Tibial artery (tissue), 4 donors: ENCODE data around the gene CNGB1.

Source experiments
- DNase-seq, 2 donors: peaks; one replicate each; pipeline ENCODE4 v3.0.0-alpha.2; 2019
- H3K27ac ChIP-seq, 2 donors: fragments of 200-600 bp; sonication (generic) in 1 of 2; 1 replicate in 1 of 2; 2 replicates in 1 of 2; pipeline ENCODE4 v1.5.1; 2018 to 2019; ENCODE audit warnings: mild to moderate bottlenecking in 1 of 2
- H3K27me3 ChIP-seq, 2 donors: fragments of 200-600 bp; sonication (generic) in 1 of 2; one replicate each; pipeline versions ENCODE4 v1.5.1 to v1.6.0; 2016 to 2019
- H3K36me3 ChIP-seq, 3 donors: fragments of 200-600 bp; sonication (generic) in 2 of 3; one replicate each; pipeline ENCODE4 v1.5.1; 2016 to 2019; ENCODE audit warnings: mild to moderate bottlenecking in 2 of 3
- H3K4me1 ChIP-seq, 4 donors: fragments of 200-600 bp; sonication (generic) in 2 of 4; 1 replicate in 3 of 4; 2 replicates in 1 of 4; pipeline ENCODE4 v1.5.1; 2016 to 2019
- H3K4me3 ChIP-seq, 2 donors: fragments of 200-600 bp; sonication (generic) in 1 of 2; 1 replicate in 1 of 2; 2 replicates in 1 of 2; pipeline ENCODE4 v1.5.1; 2018 to 2019; ENCODE audit warnings: mild to moderate bottlenecking in 2 of 2
- H3K9me3 ChIP-seq, 3 donors: fragments of 200-600 bp; sonication (generic) in 1 of 3; one replicate each; pipeline ENCODE4 v1.5.1; 2016 to 2019
- intact Hi-C: fragments of 100-400 bp; cut with DNase I; formaldehyde crosslinking; loops from one replicate; pipeline ENCODE4 v1.15.0; 2023; ENCODE audit warnings: low total_unique reads
- TF ChIP-seq, protein P1 (sequence below), 2 experiments: fragments of 200-600 bp in 1 of 2; fragments of 450-650 bp in 1 of 2; IDR thresholded peaks; one replicate each; pipeline ENCODE4 v1.5.1; 2017 to 2019; ENCODE audit warnings: antibody characterized with exemption in 2 of 2, mild to moderate bottlenecking in 1 of 2, moderate library complexity in 1 of 2

CNGB1 gene

DNA sequence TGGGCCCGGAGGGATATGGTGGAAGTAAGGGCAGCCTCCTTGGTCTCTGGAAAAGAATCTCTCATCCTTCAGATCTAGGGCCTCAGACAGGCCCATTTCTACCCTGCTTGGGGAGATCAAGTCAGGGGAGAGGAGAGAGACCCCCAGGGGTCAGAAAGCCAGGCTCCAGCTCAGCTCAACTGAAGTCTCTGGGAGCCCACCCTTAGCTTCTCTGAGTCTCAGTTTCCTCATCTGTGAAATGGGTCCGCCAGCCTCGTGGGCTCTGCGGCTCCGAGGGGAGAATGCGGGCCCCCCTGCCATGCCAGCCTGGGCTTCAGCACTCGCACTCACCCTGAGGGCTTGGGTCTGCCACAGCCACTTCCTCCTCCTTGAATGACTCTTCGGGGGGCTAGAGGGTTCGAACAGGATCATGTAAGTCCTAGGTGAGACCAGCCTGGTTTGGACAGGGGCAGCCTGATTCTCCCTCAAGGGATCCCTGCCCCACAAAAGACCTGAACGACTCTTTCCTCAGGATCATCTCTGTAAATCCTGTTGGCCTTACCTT, 6.7 kb downstream of the CNGB1 start:
- intact Hi-C loops = no loop called here
- Histone ChIP-seq H3K27me3 (peaks cover 0 to 19% of the 10 kb centered on the region in 2 donors), H3K27ac (no peak overlapping the region), H3K9me3 (no peaks in the 10 kb centered on the region), H3K4me3 (no peak overlapping the region), H3K36me3 (no peaks in the 10 kb centered on the region), H3K4me1 (no peaks in the 10 kb centered on the region)
- DNase-seq = no peak
- TF ChIP-seq, protein P1, sequence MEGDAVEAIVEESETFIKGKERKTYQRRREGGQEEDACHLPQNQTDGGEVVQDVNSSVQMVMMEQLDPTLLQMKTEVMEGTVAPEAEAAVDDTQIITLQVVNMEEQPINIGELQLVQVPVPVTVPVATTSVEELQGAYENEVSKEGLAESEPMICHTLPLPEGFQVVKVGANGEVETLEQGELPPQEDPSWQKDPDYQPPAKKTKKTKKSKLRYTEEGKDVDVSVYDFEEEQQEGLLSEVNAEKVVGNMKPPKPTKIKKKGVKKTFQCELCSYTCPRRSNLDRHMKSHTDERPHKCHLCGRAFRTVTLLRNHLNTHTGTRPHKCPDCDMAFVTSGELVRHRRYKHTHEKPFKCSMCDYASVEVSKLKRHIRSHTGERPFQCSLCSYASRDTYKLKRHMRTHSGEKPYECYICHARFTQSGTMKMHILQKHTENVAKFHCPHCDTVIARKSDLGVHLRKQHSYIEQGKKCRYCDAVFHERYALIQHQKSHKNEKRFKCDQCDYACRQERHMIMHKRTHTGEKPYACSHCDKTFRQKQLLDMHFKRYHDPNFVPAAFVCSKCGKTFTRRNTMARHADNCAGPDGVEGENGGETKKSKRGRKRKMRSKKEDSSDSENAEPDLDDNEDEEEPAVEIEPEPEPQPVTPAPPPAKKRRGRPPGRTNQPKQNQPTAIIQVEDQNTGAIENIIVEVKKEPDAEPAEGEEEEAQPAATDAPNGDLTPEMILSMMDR (IDR thresholded peaks at IDR 0.05) = no peak

DNA sequence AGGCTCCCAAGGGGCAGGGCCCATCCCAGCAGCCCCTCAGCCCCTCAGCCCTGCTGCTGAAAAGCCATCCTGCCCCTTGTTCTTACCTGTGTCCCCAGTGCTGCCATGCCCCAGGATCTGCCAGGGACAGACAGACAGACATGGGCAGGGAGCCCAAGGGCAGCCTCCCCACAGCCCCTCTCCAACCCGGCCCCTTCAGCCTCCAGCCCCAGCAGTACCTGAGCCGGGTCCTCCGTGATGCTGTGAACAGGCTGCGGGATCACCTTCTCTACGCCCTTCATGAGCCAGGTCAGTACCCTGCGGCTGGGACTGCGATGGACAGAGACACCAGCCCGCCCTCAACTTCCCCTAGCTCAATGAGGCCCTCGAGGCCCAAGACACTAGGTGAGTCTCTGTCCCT, 8.2 kb downstream of the CNGB1 start:
- TF ChIP-seq, protein P1 (IDR thresholded peaks at IDR 0.05) = no peak
- Histone ChIP-seq H3K36me3 (no peaks in the 10 kb centered on the region), H3K27me3 (peaks cover 0 to 23% of the 10 kb centered on the region in 2 donors), H3K4me3 (no peak overlapping the region), H3K4me1 (no peaks in the 10 kb centered on the region), H3K9me3 (no peaks in the 10 kb centered on the region), H3K27ac (no peak overlapping the region)
- intact Hi-C loops = no loop called here
- no peak for DNase-seq

DNA sequence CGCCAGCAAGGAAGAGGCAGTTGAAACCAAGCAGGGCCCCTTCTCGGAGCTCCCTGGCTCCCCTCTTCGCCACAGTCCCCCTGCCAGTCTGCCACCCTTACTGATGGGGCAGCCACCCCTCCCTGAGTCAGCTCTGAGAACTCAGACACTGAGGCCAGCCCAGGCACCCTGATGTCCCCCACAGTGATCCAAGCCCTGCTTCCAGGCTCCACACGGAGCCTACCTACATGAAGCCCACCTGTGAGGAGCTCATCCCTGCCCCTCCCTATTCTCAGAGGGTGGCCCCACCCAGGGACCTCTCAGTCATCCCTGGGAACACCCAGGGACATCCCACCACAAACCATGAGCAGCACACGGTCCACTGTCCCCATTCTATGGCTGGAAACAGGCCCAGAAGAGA, 8.9 kb downstream of the CNGB1 start:
- TF ChIP-seq, protein P1 (IDR thresholded peaks at IDR 0.05) = no peak
- H3K4me1 ChIP-seq = no peaks in the 10 kb centered on the region
- no peaks in the 10 kb centered on the region for H3K9me3 ChIP-seq
- H3K4me3 ChIP-seq = no peak overlapping the region
- H3K36me3 ChIP-seq = no peaks in the 10 kb centered on the region
- no peak for DNase-seq
- H3K27me3 ChIP-seq = peaks cover 0 to 23% of the 10 kb centered on the region in 2 donors
- H3K27ac ChIP-seq = no peak overlapping the region
- intact Hi-C loops = no loop called here

DNA sequence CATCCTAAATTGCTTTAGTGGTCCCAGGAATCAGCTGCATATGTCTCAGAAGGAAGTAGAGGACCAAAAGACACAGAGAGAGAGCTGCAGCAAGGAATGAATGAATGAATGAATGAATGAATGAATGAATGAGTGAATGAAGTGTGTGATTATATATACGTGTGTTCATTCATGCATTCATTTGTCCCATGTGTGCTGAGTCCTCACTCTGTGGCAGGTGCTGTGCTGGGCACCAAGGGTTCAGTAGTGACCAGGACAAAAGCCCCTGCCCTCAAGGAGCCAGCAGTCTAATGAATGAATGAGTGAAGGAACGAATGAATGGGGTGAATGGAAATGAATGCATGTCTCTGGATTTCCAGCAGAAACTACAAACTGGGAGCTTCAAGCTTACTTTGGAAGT, 9.4 kb downstream of the CNGB1 start:
- Histone ChIP-seq H3K27ac (no peak overlapping the region), H3K4me3 (no peak overlapping the region), H3K27me3 (peaks cover 0 to 23% of the 10 kb centered on the region in 2 donors), H3K36me3 (no peaks in the 10 kb centered on the region), H3K4me1 (no peaks in the 10 kb centered on the region), H3K9me3 (no peaks in the 10 kb centered on the region)
- intact Hi-C loops = no loop called here
- TF ChIP-seq, protein P1 (IDR thresholded peaks at IDR 0.05) = no peak
- no peak for DNase-seq

DNA sequence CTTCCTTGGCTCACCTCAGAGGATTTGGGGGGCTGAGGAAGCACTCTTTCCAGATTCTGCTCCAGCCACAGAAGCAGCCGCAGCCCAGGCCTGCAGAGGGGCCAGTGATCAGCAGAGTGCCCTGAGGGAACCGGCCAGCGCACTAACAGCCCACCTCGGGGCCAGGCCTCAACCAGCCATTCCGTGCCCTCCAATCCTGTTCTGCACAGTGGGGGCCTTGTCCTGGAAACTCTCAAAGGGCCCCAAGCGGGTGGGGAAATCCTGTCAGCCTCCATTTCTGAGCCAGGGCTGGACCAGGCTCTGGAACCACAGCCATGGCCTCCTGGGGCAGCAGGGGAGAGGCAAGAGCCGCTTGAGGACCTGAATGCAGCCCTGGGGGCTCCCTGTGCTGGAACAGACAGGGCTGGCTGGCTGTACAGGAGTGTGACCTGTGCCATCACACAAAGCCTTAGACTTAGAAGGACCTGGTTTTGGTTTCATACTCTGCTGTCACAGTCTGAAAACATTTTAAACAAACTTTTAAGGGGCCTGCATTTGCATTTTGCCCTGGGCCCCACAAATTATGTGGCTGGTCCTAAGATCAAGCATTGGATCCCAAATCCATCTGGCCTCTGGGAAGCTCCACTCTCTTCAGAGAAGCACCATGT, 10.0 kb downstream of the CNGB1 start:
- H3K4me3 ChIP-seq = no peak overlapping the region
- intact Hi-C loops = no loop called here

More for the DNA sequence above, 10.0 kb downstream of the CNGB1 start:
- no peaks in the 10 kb centered on the region for H3K36me3 ChIP-seq
- no peaks in the 10 kb centered on the region for H3K4me1 ChIP-seq
- H3K27me3 ChIP-seq = peaks cover 0 to 23% of the 10 kb centered on the region in 2 donors
- no peak overlapping the region for H3K27ac ChIP-seq
- H3K9me3 ChIP-seq = no peaks in the 10 kb centered on the region
- TF ChIP-seq, protein P1 (IDR thresholded peaks at IDR 0.05) = no peak
- no peak for DNase-seq
